HUDEP-2 (cell line): ENCODE data around the gene ABTB2.

Experiments
- DNase-seq, 76 experiments: peaks; one replicate each; lab custom pipeline; 2025; ENCODE audit not compliant: unreplicated experiment in 76 of 76; lab: John Stamatoyannopoulos, UW

The ABTB2 gene

DNA sequence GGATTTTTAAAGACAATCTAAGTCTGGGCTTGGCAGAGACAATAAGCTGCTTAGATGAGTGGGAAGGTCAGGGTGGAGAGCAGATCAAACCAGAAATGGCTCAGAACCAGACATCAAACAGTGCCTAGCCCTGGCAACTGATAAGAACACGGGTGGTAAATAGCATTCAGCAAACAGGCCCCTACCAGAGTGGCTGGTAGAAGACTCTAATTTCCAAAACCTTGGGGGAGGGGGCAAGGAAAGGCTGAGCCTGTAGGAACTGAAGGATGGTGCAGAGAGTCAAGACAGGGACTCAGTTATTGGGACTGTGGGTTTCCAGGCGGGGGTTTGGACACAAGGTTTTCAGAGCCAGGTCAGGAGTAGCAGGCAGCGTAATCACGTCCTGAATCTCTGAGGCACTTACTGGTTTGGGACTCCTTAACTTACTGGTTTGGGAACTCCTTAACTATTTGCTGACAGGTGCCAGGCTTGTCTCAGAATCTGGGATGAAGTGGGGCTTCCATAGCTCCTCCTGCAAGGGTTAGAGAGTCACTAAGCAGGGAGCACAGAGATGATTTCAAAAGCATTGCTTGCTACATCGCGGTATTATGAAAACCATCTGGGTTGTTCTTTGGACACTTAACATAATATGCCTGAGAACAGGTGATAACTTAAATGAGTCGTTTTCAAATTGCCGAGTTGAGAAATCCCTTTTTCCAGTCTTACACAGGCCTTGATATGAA, 5.7 kb upstream of the ABTB2 start:
- DNase-seq = peak in 3 of 76 experiments; percentile 11 to 17 (median 13)

DNA sequence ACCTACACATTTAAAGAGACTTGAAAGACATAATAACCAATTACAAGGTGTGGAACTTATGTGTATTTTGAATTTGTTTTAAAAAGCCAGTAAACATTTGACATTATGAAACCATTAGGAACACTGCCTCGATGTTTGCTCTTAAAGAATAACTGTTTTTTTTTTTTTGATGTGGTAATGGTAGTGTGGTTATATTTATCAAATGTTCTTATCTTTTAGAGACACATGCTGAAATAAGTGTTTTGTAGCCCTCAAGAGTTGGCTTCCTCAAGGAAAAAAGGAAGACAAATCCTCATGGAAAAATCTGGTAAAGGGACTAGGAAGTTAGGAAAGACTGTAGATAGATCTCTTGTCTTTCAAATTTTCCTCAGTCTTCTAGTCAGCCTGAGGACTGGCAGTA, 2.2 kb upstream of the ABTB2 start:
- no peak for DNase-seq

DNA sequence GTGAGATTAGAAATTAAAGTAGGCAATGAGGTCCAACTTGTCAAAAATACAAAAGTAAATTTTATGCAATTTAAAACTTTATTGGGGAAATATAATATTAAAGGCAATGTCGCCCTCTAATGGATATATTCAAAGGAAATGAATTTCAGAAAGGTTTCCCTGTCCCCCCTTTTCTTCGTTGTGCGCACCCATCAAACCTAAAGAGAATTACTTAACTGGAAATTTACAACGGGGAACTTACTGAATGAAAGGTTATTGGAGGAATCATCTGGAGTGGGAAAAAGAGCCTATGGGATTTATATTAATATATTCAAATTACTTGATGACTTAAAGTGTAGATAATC, 1.7 kb upstream of the ABTB2 start:
- DNase-seq = no peak

DNA sequence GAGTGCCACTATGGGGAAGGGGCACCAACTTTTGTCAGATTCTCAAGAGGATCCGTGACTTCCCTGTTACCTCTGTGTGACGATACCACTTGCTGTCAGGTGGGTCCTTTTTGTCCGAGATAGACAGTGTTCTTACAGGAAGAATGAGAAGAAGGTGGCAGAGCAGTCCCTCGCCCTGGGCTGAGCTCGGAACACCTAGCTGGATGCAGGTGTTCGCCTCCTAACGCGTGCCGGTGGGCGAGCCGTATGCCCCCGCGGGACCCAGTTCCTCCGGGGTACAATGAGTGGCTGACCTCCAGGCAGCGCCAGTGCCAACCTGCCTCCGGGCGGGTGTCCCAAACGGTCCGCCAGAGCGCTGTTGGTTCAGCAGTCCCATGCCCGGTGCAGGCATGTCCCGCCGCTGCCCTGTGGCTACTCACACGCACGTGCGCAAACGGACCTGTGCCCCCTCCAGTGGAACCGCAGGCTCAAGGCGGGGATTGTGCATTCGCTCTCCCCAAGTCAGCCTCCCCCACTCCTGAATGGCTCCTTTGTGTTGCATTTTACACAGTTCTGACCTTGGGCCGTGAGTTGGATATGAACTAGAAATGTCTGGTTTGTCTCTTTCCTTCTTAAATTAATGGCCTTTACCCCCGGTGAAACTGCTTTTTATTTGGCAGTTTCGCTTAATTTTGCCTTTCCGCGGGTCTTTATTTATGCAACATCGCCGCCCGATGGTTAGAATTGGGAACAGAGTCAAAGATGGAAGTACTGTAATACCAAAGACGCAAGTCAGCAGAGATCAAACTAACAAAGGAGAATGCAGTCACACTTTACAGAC, 1.1 kb upstream of the ABTB2 start:
- DNase-seq = peak in 63 of 76 experiments; percentile 6 to 78 (median 52)

DNA sequence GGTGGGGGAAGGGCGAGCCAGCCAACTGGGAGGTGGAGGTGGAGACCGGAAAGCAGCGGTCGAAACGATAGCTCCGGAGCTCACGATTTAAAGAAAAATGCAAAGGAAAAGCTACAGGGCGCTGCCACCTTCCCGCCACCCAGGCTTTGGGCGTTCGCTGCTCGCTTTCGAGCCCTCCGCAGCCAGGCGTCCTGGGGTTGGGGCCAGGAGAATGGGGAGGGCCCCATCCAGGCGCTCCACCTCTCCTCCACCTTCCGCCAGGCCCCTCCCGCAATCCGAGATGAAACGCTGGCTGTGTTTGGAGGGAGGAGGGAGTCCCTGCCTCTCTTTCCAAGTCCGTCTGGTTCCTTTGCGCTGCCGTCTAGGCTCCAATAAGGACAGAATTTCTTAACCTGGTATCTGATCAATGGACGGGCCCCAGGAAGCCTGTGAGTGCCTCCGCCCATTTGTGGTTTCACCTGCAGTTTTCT, 483 bp upstream of the ABTB2 start:
- peak in 38 of 76 experiments; percentile 6 to 69 (median 54) for DNase-seq

DNA sequence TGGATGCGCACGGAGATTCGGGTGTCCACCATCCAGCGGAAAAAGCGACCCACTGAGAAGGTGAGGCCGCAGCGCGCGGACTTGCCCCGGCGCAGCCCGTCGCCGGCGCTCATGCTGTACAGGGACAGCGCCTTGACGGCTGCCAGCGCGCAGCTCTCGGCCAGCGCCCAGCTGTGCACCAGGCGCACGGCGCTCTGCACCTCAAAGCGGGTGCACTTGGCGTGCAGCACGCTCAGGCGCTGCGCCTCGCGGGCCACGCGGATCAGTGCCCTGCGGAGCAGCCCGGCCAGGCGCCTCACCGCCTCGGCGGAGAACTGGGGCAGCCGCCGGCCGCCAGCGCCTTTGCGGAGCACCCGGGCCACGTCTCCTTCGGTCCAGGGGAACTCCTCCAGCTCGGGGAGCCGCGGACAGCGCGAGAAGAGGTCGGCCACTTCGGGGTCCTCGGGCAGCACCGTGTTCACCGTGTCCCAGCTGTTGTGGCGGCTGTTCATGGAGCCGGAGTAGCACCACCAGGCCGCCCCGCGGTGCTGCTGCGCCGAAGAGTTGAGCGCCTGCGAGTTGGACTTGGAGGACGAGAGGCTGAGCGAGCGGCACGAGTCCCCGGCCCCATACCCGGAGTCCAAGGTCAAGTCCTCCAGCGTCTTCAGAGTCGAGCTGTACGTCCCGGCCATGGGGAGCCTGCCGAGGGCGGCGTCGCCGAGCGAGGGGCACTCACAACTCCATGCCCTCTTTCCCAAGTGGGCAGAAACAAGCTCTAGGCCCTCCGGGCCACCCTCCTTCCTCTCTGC, 703 bp downstream of the ABTB2 start:
- peak in 21 of 76 experiments; percentile 6 to 39 (median 23) for DNase-seq

DNA sequence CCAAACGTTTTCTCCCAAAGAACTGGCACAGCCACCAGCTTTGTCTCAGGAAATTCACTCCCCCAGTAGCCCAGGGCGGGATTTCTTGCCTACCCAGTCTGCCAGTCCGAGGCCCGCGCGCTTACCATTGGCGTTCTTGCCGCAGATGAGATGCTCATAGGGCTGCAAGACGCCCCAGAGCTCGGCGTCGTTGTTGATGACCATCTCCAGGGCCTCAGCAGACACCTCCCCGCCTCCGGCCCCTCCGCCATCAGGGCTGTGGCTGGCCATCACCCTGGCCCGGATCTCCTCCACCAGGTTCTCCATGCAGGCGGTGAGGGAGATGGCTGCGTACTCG, 1.3 kb downstream of the ABTB2 start:
- DNase-seq = no peak

DNA sequence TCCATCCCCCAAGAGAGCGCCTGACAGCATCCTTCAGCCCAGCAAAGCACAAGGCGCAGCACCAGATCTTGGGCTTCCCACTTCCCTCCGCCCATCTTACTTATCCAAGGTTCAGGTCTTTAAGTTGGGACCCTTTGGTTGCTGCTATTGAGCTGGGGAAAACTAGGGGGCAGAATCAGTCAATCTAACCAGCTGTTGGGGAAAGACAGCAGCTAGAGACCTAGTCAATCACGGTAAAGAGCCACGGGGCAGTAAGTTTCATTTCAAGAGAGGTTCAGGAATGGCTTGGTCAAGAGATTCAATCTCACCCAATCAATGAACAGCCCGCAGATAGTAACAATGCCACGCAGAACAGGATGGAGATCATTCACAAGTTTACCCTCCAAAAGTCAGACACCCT, 1.7 kb downstream of the ABTB2 start:
- no peak for DNase-seq

DNA sequence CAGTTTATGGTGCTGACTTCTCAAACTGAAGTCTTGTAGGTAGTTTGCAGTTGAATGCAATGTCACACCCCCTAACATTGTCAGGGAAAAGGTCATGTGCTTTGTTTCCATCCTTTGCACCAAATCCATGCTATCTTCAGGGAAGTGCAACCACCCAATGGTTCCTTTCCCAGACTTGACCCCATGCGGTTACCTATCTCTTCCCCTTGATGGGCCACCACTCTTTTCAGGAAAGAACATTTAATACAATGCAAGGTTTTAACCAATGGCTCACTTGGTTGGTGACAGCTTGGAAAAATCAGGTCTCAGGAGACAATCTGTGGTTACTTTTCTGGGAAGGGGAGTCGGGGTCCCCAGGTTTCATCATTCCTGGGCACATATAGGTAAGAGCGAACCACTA, 2.1 kb downstream of the ABTB2 start:
- DNase-seq = no peak

DNA sequence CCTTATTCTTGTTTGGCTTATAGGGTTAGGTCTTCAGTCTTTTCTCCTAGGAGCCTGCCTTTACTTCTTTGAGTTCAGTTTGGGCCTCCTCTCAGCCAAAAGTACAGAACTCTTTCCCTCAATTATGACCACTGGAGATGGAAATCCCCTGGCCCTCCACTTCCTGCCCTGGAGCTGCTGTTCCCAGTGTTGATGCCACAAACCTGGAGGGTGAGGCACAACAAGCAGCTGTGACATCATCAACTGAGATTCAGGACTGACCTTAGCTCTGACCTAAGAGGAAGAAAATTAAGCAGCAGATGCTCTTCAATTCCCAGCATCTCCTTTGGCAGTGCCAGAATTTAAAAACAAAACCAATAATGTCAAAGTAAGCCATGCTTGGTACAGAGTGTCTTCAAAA, 3.0 kb downstream of the ABTB2 start:
- DNase-seq = no peak

DNA sequence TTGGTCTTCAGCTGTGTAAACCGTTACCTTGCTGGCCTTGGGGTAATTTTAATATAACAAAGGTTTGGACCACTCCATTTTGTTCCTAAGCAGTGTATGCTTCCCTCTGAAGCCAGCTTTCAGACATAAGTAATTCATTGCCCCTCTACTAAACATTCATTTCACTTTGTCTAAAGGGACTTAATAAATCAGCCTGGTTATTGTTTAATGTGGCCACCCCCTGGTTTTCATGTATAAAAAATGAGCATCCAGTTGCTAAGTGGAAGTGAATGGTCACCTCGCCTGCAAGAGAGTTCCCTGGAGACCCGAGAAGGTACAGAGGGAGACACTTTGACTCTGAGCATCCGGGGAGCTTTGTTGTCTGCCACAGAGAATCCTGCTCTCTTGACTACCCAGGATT, 3.9 kb downstream of the ABTB2 start:
- no peak for DNase-seq

DNA sequence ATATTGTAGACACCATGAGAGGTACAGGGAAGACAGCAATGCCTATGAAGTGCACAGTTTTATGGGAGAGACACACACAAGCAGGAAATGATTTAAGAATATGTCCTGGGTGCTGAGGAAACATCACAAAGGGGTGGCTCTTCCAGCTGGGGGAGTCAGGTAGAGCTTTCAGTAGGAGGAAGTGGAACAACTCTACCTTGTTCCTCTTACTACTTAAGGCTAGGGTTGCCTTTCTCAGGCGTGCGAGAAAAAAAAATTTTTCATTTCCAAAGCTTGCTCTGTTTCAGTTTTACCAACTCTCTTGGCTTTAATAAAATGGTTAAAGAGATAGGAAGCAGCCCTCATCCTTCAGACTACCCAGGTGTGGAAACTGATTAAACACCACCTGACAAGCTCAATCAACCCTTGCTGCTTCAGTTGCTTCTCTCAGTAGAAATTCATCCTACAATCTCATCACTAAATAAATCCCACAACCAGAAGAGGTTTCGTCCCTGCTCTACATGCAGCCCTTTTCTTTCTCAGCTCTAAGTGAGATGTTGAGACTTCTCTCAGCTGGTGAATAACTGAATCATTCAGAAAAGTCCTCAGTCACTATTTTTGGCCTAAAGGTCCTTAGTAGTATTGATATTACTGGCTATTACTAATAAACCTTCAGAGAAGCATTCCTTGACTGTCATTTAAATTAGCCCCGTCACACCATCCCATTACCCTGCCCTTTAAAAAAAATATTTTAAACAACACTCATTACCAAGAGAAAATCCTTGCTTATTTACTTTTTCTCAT, 5.9 kb downstream of the ABTB2 start:
- no peak for DNase-seq

DNA sequence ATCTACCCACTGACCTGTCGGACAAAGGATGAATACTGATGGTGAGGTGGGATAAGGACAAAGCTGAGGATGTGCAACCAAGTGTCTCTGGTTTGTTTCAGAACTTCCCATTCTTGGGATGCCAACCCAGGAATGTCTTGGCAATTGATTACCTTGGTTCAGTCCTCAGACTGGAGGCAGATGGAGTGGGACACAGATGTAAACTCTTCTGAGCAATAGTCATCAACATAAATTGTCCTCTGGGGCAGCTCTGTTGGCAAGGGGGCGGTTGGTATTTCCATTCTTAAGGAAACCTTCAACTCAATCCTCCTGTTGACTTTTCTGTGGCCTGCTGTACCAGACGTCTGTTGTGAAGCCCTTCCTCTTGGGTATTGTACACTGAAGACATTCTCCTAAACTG, 6.8 kb downstream of the ABTB2 start:
- no peak for DNase-seq

DNA sequence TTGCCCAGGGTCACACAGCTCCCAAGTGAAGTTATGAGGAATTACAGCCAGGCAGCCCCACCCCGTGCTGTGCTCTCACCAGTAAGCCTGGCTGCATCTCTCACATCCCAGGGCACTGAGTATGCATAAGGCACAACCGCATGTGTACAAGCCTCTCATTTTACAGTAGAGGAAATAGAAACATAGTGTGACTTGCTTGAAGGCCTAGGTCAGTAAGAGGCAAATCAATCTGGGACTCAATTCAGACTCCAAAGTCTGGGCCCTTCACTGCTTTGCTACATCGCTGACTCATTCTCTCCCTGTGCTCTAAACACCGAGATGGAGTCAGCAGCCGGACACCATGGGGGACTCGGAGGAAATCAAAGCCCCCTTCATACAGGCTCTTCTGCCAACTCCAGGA, 7.9 kb downstream of the ABTB2 start:
- DNase-seq = no peak

DNA sequence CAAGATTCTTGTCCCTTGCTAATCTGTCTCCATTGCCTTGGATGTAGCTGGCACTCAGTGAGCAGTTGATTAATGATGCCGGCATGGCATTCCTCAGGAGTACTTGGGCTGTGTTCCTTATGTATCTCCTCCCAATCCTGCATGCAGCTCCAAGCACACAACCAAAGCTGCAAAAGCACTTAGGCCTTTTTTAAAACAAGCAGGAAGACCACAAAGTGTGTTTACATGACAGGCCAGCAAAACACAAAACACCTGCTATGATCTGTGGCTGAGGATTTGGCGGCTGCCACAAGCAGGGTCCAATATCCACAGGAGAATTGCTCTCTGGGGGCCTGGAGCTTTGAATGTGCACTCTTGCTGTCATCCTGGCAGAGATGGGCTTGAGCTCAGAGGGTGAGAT, 8.9 kb downstream of the ABTB2 start:
- no peak for DNase-seq

DNA sequence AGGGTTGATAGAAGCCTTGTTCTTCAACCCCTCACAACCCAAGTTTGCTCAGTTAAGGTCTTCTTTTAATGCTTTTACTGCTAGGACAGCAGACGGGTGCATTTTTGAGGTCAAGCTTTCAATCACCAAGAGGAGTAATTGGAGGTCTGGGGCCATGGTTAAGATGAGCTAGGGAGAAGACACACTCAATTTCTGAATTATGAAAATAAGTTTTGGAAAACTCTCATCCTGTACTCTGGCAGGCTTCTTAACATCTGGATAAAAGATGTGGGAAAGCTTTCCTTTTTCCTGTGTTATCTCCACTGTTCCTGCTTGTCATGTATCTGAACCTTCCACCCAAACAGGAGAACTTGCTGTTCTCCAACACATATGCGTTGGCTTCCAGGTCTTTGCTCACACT, 9.7 kb downstream of the ABTB2 start:
- DNase-seq = no peak

DNA sequence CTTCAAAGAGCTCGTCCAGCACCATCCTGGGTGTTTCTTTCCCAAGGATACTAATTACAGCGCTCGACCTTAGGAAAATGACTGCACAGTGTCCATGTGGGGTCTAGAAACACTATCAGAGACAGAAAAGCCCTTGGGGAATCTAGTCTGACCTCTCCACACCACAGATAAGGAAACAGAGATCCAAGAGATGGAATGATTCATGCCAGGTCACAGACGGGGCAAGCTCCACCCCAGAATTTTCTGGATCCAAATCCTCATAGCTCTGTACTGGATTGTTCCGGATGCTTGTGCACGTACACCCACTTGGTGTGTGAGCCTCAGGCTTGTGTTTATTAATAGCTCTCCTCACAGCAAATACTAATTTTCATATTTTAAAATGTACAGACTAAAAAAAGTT, 11.3 kb downstream of the ABTB2 start:
- DNase-seq = no peak

DNA sequence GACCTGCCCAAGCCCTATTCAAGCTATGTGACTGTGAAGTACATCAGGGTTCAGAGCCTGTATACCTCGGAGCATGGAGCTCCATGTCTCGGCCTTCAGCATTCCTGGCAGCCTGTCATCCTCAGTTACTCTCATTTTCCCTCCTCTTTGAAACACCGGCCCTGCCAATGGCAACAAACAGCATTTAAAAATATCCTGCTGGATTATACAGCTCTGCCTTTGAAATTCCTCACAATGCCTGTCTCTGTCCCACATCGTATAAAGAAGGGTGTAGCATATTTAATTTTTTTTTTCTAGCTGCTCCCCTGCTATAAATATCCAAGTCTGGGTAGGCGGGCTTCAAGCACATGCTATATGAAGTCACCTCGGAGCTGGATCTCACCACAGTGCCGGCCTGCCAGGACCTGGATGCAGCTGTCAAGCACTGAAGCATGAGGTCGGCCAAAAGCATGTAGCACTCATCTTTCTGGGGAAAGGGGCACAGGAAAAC, 11.8 kb downstream of the ABTB2 start:
- no peak for DNase-seq

DNA sequence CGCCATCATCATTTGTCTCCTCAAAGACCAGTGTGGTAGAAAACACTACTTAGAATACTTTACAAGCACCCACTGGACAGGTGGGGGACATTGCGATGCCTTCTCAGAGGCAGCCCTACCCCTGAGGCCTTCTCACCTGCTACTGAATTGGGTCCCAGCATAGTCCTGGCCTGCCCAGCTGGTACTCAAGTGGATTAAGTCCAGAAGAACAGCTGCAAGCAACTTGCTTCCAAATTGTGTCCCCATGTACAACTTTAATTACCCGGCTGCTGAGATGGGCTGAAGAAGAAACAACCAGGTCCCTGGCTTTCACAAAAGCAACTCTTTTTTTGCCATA, 12.3 kb downstream of the ABTB2 start:
- no peak for DNase-seq

DNA sequence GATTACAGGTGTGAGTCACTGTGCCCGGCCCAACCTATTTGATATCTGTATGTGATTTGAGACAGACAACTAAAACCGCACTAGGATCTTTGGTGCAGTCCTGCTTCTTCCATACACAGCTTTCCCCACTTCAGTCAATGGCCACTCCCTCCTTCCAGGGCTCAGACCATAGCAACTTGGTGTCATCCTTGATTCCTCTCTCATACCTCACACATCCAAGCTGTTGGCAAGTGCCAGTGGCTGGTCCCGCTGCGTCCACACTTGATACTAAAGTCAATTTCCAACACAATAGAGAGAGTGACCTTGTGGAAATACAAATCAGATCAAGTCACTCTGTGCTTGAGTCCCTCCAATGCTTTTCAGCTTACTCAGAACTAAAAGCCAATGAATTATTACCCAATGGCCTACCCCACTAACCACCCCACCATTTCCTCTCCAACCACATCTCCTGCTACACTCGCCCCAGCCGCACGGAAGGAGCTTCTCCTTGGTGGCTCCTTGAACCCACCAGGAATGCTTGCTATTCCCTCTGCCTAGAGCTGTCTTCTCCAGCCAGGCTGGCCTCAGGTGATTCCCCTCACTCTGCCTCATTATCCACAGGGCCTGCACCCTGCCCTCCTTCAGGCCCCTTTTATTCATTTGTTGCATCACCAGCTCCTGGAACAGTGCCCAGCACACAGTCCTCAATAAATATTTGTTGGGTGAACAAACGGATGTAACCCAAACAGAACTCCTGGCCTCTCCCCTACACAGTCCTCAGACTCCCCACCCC, 12.9 kb downstream of the ABTB2 start:
- DNase-seq = no peak
